Measurements from ENCODE around the gene FGF18. TPM values are rescaled to one million over a fixed set of nuclear protein-coding genes. Genes with fewer than 3 reads are reported as not detected.
A peak's percentile ranks its signal among the peaks of the same experiment; 100 is the strongest.

FGF18 gene
- total RNA-seq, 1 experiment from 2014 or later = 0.94 TPM

DNA sequence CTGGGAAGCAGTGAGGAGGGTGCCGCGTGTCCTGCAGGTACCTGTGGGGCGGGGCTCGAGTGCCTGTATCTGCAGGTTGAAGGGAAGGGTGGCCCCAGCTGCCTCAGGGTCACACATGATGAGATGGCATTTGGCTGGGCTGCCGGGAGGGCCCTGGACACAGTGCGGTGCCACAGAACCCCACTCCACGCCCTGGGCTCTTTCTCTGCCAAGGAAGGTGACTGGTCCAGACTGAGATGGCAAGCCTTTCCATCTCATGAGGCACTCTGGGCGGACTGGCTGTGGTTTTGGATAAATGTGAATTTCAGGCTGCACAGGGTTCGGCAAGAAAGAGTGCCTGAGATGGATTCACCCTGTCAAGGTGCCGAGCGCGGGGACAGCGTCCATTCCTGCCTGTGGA lies 69.4 kb downstream of the FGF18 start:
- H3K9me3 Mint-ChIP-seq = no peaks in the 10 kb centered on the region; a peak in 1 of 5 replicates
- Histone ChIP-seq H3K18ac (ENCODE audit: insufficient read length, low read depth, low read length) (no peak overlapping the region), H3K9ac (ENCODE audit: extremely low read depth, insufficient read length, low read length) (no peak overlapping the region), H4K5ac (ENCODE audit: insufficient read length, low read depth, low read length) (no peak overlapping the region), H2AK5ac (ENCODE audit: insufficient read length, low read length) (no peak overlapping the region), H3K4me1 (ENCODE audit: insufficient read depth, low read length) (no peaks in the 10 kb centered on the region; the same call in 1 of the 2 replicates), H3K14ac (ENCODE audit: insufficient read depth, low read length) (no peak overlapping the region), H3K79me2 (ENCODE audit: insufficient read depth, low read length) (no peaks in the 10 kb centered on the region), H4K91ac (ENCODE audit: insufficient read length, low read depth, low read length) (no peak overlapping the region), H3K4me2 (ENCODE audit: insufficient read depth, insufficient read length, low read length) (no peak overlapping the region), H3K23me2 (ENCODE audit: insufficient read length, low read depth, low read length, poor library complexity, severe bottlenecking) (no peaks in the 10 kb centered on the region), H2BK120ac (ENCODE audit: low read depth, low read length, poor library complexity, severe bottlenecking) (no peak overlapping the region), H3T11ph (ENCODE audit: low read length) (no peak overlapping the region), H2BK20ac (ENCODE audit: low read depth, low read length, poor library complexity, severe bottlenecking) (no peak overlapping the region), H3K23ac (ENCODE audit: insufficient read length, low read depth, low read length) (no peak overlapping the region), H2BK5ac (ENCODE audit: insufficient read length, low read length) (no peak overlapping the region), H2BK15ac (ENCODE audit: low read depth, low read length) (no peak overlapping the region), H3K56ac (ENCODE audit: insufficient read length, low read depth, low read length) (no peak overlapping the region), H3K4ac (ENCODE audit: low read depth, low read length) (no peak overlapping the region), H3K27me3 (ENCODE audit: insufficient read depth, low read length) (no peaks in the 10 kb centered on the region), H3K79me1 (ENCODE audit: insufficient read depth, low read depth, low read length, poor library complexity, severe bottlenecking) (no peaks in the 10 kb centered on the region), H2BK12ac (ENCODE audit: insufficient read length, low read depth, low read length) (no peak overlapping the region), H3K9me3 (ENCODE audit: control insufficient read depth, low read depth, low read length) (no peaks in the 10 kb centered on the region), H2AFZ (ENCODE audit: low read length) (no peak overlapping the region), H4K20me1 (ENCODE audit: control insufficient read depth, insufficient read depth, insufficient read length) (no peaks in the 10 kb centered on the region), H4K8ac (replicated peaks; ENCODE audit: insufficient read length, low read depth, low read length) (no peak overlapping the region), H3K27ac (ENCODE audit: insufficient read length, low read depth, low read length) (no peak overlapping the region)
- H3K27ac Mint-ChIP-seq = peak overlapping the region in 1 of 3 experiments; percentile 51; a peak in 1 of 7 replicates
- peaks cover 9% of the 10 kb centered on the region for H3K27me3 Mint-ChIP-seq (ENCODE audit: low read depth)
- TF ChIP-seq CTCF (conservative IDR thresholded peaks at IDR 0.05) = no peak
- no peak overlapping the region for H3K4me3 Mint-ChIP-seq
- WGBS (ENCODE audit: extremely low coverage, insufficient read length, low lambda C conversion rate) = no CpG with 5 or more reads among the region's 13 CpGs
- no peak for DNase-seq
- H3K36me3 Mint-ChIP-seq (ENCODE audit: insufficient read depth in 1 of 3, low read depth in 3 of 3) = no peaks in the 10 kb centered on the region
- peaks cover 1 to 14% of the 10 kb centered on the region in 2 experiments for H3K4me1 Mint-ChIP-seq
